ENCODE measurements around the gene KIT. TPM values are rescaled to one million over a fixed set of nuclear protein-coding genes. Genes with fewer than 3 reads are reported as not detected.

KIT gene
- total RNA-seq, 4 donors from 2014 or later = 4.1 to 62.3 (median 18.7) TPM

- H3K9me3 ChIP-seq = no peaks in the 10 kb centered on the region
- in situ Hi-C loops (cut with MboI; ENCODE audit: low pct_ligation_motif_present in 1 of 4, low pct_unique_long_range_greater_than_20kb in 1 of 4, low sequenced_read_pairs in 3 of 4) = no loop called here
- no peak for DNase-seq
- H3K27me3 ChIP-seq = no peaks in the 10 kb centered on the region
- TF ChIP-seq POLR2AphosphoS5 (IDR thresholded peaks at IDR 0.05) (no peak), POLR2A (IDR thresholded peaks at IDR 0.05) (no peak), EP300 (IDR thresholded peaks at IDR 0.05; ENCODE audit: low read depth) (no peak), CTCF (IDR thresholded peaks at IDR 0.05) (no peak)
- no peaks in the 10 kb centered on the region for H3K4me1 ChIP-seq
- H3K36me3 ChIP-seq = no peaks in the 10 kb centered on the region
- H3K27ac ChIP-seq = no peak overlapping the region
- WGBS, 2 donors (ENCODE audit: low coverage in 1 of 2) = 85% methylated on average over 20 of the region's 20 CpGs; no CpG with 5 or more reads in 1 of the 2 donors
- intact Hi-C loops (cut with DNase I; ENCODE audit: low total_unique reads) = no loop called here
- no peak overlapping the region for H3K4me3 ChIP-seq
Measured at GRCh38 chr4:54708339-54709279, 50.9 kb downstream of the KIT start.

GRCh38 chr4:54709400-54709799 is 51.6 kb downstream of the KIT start:
- in situ Hi-C loops (cut with MboI; ENCODE audit: low pct_ligation_motif_present in 1 of 4, low pct_unique_long_range_greater_than_20kb in 1 of 4, low sequenced_read_pairs in 3 of 4) = no loop called here

GRCh38 chr4:54712206-54712605 is 54.4 kb downstream of the KIT start:
- Histone ChIP-seq H3K9me3 (no peaks in the 10 kb centered on the region), H3K4me3 (no peak overlapping the region), H3K27me3 (no peaks in the 10 kb centered on the region), H3K27ac (no peak overlapping the region), H3K4me1 (no peaks in the 10 kb centered on the region), H3K36me3 (no peaks in the 10 kb centered on the region)
- DNase-seq = no peak
- 52 to 68% methylated on average over 2 of the region's 2 CpGs for WGBS, 2 donors (ENCODE audit: low coverage in 1 of 2)
- intact Hi-C loops (cut with DNase I; ENCODE audit: low total_unique reads) (no loop called here), in situ Hi-C loops (cut with MboI; ENCODE audit: low pct_ligation_motif_present in 1 of 4, low pct_unique_long_range_greater_than_20kb in 1 of 4, low sequenced_read_pairs in 3 of 4) (no loop called here)
- no peak for TF ChIP-seq POLR2AphosphoS5 (IDR thresholded peaks at IDR 0.05)
- no peak for TF ChIP-seq POLR2A (IDR thresholded peaks at IDR 0.05)
- TF ChIP-seq CTCF (IDR thresholded peaks at IDR 0.05) = no peak
- no peak for TF ChIP-seq EP300 (IDR thresholded peaks at IDR 0.05; ENCODE audit: low read depth)

More at GRCh38 chr4:54709400-54709799, 51.6 kb downstream of the KIT start:
- no peak for TF ChIP-seq POLR2A (IDR thresholded peaks at IDR 0.05)
- no peak for TF ChIP-seq CTCF (IDR thresholded peaks at IDR 0.05)
- TF ChIP-seq EP300 (IDR thresholded peaks at IDR 0.05; ENCODE audit: low read depth) = no peak
- peak in 1 of 3 donors; percentile 42 for TF ChIP-seq POLR2AphosphoS5 (IDR thresholded peaks at IDR 0.05)
- Histone ChIP-seq H3K36me3 (no peaks in the 10 kb centered on the region), H3K27me3 (no peaks in the 10 kb centered on the region), H3K4me1 (no peaks in the 10 kb centered on the region), H3K9me3 (no peaks in the 10 kb centered on the region), H3K27ac (no peak overlapping the region), H3K4me3 (no peak overlapping the region)
- intact Hi-C loops (cut with DNase I; ENCODE audit: low total_unique reads) = no loop called here
- 50 to 54% methylated on average over 7 to 8 of the region's 8 CpGs for WGBS, 2 donors (ENCODE audit: low coverage in 1 of 2)
- no peak for DNase-seq

GRCh38 chr4:54714631-54715030 is 56.9 kb downstream of the KIT start:
- no peaks in the 10 kb centered on the region for H3K4me1 ChIP-seq
- intact Hi-C loops (cut with DNase I; ENCODE audit: low total_unique reads) = no loop called here
- 69 to 70% methylated on average over 8 of the region's 8 CpGs for WGBS, 2 donors (ENCODE audit: low coverage in 1 of 2)
- H3K27me3 ChIP-seq = no peaks in the 10 kb centered on the region
- H3K27ac ChIP-seq = no peak overlapping the region
- in situ Hi-C loops (cut with MboI; ENCODE audit: low pct_ligation_motif_present in 1 of 4, low pct_unique_long_range_greater_than_20kb in 1 of 4, low sequenced_read_pairs in 3 of 4) = no loop called here
- no peaks in the 10 kb centered on the region for H3K9me3 ChIP-seq
- DNase-seq = no peak
- TF ChIP-seq EP300 (IDR thresholded peaks at IDR 0.05; ENCODE audit: low read depth) (no peak), POLR2AphosphoS5 (IDR thresholded peaks at IDR 0.05) (no peak), POLR2A (IDR thresholded peaks at IDR 0.05) (no peak), CTCF (IDR thresholded peaks at IDR 0.05) (no peak)
- no peak overlapping the region for H3K4me3 ChIP-seq
- no peaks in the 10 kb centered on the region for H3K36me3 ChIP-seq
